ENCODE data around the gene RFNG. TPM values are rescaled to one million over a fixed set of nuclear protein-coding genes. Genes with fewer than 3 reads are reported as not detected.

RFNG gene
- total RNA-seq, 4 donors from 2014 or later: 33.2 to 92.0 (median 48.8) TPM

DNA sequence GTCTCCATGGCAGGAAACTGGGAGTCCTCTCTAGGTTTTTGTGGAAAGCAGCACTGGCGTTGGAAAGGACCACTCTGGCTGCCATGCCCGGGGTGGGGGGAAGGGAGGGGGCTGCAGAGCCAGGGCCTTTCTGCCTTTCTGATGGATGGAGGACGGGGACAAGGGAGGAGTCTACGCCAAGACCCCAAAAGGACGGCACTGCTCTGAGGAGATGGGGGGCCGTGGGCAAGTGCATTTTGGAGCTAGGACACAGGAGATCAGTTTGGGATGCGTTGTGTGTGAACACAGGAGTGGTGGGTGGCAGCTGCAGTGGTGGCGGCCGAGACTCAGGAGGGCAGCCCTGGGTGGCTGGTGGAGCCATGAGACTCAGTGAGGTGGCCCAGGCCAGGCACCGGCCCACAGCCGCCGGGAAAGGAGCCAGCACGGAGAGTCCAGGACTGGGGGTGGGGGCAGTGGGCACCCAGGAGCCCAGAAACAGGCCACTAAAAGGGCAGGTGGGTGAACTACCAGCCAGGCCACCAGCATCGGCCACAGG lies 31.0 kb downstream of the RFNG start:
- TF ChIP-seq, protein P1, sequence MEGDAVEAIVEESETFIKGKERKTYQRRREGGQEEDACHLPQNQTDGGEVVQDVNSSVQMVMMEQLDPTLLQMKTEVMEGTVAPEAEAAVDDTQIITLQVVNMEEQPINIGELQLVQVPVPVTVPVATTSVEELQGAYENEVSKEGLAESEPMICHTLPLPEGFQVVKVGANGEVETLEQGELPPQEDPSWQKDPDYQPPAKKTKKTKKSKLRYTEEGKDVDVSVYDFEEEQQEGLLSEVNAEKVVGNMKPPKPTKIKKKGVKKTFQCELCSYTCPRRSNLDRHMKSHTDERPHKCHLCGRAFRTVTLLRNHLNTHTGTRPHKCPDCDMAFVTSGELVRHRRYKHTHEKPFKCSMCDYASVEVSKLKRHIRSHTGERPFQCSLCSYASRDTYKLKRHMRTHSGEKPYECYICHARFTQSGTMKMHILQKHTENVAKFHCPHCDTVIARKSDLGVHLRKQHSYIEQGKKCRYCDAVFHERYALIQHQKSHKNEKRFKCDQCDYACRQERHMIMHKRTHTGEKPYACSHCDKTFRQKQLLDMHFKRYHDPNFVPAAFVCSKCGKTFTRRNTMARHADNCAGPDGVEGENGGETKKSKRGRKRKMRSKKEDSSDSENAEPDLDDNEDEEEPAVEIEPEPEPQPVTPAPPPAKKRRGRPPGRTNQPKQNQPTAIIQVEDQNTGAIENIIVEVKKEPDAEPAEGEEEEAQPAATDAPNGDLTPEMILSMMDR (IDR thresholded peaks at IDR 0.05): no peak
- Histone ChIP-seq H3K4me3 (no peak overlapping the region), H3K27ac (no peak overlapping the region), H3K9me3 (no peaks in the 10 kb centered on the region), H3K36me3 (no peaks in the 10 kb centered on the region), H3K4me1 (peaks cover 20 to 42% (median 34%) of the 10 kb centered on the region in 4 donors), H3K27me3 (no peaks in the 10 kb centered on the region)
- DNase-seq: no peak
- in situ Hi-C loops (cut with MboI; ENCODE audit: low pct_ligation_motif_present in 1 of 4, low pct_unique_long_range_greater_than_20kb in 1 of 4, low sequenced_read_pairs in 3 of 4) (no loop called here), intact Hi-C loops (cut with DNase I; ENCODE audit: low total_unique reads) (loop anchor here (2.0 kb wide), 1 partner anchor 62 kb away; no protein-coding TSS in a partner anchor)
- 75 to 87% methylated on average over 3 to 14 of the region's 14 CpGs for WGBS, 2 donors (ENCODE audit: low coverage in 1 of 2)

DNA sequence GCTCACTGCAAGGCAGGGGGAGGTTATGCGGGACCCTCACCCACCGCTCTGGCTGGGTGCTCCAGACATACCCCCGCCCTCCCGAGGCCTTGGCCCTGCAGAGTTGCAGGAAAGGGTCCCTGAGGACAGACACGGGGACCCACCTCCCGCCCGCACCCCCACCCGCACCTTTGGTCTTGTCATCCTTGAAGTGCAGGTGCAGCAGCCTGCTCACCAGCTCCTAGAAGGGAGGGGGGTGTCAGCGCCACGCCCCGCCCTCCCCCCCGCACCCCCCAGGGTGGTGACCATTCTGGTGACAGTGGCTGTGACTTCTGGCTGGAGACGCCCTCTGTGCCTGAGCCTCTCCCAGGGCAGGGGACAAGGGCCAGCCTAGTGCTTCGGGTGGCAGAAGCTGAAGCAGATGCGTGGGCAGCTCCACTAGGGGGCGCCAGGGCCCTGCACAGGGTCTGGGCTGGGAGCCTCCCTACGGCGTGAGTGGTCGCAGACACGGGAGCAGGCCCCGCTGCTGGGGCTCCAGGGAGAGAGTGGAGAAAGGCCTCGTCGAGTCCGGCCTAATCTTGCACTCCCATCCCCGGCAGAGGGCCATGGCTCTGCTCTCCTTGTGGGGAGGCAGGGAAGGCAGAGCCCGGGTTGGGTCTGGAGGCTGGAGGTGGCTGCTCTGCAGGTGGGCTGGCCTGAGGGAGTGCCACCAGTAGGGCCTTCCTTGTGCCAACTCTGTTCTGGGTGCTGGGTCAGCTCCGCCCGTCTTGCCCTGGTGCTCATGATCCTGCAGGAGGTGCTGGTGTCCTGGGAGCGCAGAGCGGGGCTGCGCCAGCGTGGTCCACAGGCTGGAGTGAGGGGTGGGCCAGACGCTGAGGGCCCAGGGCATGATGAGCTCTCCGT lies 31.7 kb downstream of the RFNG start:
- 67% methylated on average over 31 of the region's 34 CpGs; no CpG with 5 or more reads in 1 of the 2 donors for WGBS, 2 donors (ENCODE audit: low coverage in 1 of 2)
- Histone ChIP-seq H3K9me3 (no peaks in the 10 kb centered on the region), H3K27me3 (no peaks in the 10 kb centered on the region), H3K27ac (no peak overlapping the region), H3K4me1 (peaks cover 20 to 42% (median 34%) of the 10 kb centered on the region in 4 donors), H3K36me3 (no peaks in the 10 kb centered on the region), H3K4me3 (no peak overlapping the region)
- intact Hi-C loops (cut with DNase I; ENCODE audit: low total_unique reads): loop anchor here (2.0 kb wide), 1 partner anchor 61 kb away; no protein-coding TSS in a partner anchor
- no peak for TF ChIP-seq POLR2A (IDR thresholded peaks at IDR 0.05)
- TF ChIP-seq, protein P1 (IDR thresholded peaks at IDR 0.05): peak; percentile 62 to 77 (median 72)
- DNase-seq: peak; percentile 70
- in situ Hi-C loops (cut with MboI; ENCODE audit: low pct_ligation_motif_present in 1 of 4, low pct_unique_long_range_greater_than_20kb in 1 of 4, low sequenced_read_pairs in 3 of 4): no loop called here

DNA sequence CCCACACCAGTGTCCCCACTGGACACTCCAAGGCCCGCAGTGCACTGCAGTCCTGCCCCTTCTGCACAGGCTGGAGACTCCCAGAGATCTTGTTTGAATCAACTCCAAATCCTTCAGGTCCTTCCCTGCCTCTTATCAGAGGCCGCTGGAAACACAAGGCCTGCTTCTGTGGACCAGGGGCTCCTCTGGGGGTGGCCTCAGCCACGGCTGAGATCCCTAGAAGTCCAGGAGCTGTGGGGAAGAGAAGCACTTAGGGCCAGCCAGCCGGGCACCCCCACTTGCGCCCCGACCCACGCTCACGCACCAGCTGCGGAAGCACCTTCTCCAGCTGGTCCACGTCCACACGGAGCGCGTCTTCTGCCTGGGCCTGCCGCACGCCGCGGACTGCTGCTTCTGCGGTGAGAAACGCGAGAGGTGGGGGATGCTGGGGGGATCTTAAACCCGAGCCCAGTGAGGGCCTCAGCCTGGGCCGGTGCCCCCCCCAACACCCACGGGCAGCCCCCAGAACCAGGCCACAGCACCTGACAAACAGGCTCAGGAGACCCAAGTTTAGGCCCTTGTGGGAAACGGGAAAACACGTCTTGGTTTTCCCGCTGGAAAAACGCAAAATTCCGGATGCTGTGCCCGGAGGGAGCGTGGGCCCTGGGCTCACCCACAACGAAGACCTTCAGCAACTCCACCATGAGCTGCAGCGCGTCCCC lies 32.5 kb downstream of the RFNG start:
- in situ Hi-C loops (cut with MboI; ENCODE audit: low pct_ligation_motif_present in 1 of 4, low pct_unique_long_range_greater_than_20kb in 1 of 4, low sequenced_read_pairs in 3 of 4) (no loop called here), intact Hi-C loops (cut with DNase I; ENCODE audit: low total_unique reads) (no loop called here)
- Histone ChIP-seq H3K27ac (no peak overlapping the region), H3K36me3 (no peaks in the 10 kb centered on the region), H3K9me3 (no peaks in the 10 kb centered on the region), H3K4me1 (peaks cover 19 to 34% (median 31%) of the 10 kb centered on the region in 4 donors), H3K4me3 (no peak overlapping the region), H3K27me3 (no peaks in the 10 kb centered on the region)
- DNase-seq: no peak
- TF ChIP-seq, protein P1 (IDR thresholded peaks at IDR 0.05): no peak
- TF ChIP-seq EP300 (IDR thresholded peaks at IDR 0.05; ENCODE audit: low read depth): no peak
- 91% methylated on average over 33 of the region's 33 CpGs; no CpG with 5 or more reads in 1 of the 2 donors for WGBS, 2 donors (ENCODE audit: low coverage in 1 of 2)

DNA sequence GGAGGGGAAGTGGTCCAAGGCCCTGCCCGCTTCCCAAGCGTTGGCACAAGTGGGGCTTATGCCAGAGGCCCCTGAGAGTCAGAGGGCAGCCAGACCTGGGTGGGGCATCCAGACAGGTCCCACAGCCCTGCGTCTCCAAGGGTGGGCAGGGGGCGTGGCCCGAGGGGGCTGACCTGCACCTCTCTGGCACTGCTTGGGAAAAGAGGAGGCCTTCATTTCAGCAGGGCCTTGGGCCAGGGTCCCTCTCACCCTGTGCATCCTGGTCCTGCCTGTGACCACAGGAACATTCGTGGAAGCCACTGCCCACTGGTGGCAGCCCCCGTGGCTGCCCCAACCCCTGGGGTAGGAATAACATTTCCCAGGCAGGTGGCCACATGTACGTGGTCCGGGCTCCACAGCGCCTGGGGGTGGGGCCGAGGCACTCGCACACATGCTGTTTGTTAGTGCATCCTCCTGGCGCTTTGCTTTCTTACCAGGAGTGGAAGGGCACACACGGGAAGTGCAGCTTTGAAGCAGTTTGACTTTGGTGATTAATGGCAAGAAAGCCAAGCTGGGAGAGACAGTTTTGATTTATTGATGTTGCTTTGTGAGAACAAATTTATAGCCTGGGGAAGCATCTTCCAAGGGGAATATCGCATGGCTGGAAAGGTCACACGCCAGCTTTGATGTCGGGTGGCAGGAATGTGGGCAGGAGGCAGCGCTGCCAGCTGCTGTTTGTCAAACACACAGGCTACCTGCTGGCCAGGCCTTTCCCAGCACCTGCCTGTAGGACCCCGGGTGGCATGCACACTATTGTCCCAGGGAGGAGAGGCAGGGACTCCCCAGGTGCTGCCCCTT lies 33.2 kb downstream of the RFNG start:
- Histone ChIP-seq H3K27me3 (no peaks in the 10 kb centered on the region), H3K27ac (no peak overlapping the region), H3K36me3 (no peaks in the 10 kb centered on the region), H3K9me3 (no peaks in the 10 kb centered on the region), H3K4me1 (peaks cover 13 to 28% (median 24%) of the 10 kb centered on the region in 4 donors), H3K4me3 (no peak overlapping the region)
- in situ Hi-C loops (cut with MboI; ENCODE audit: low pct_ligation_motif_present in 1 of 4, low pct_unique_long_range_greater_than_20kb in 1 of 4, low sequenced_read_pairs in 3 of 4): no loop called here
- DNase-seq: no peak
- intact Hi-C loops (cut with DNase I; ENCODE audit: low total_unique reads): no loop called here
- 33 to 77% methylated on average over 1 to 19 of the region's 19 CpGs for WGBS, 2 donors (ENCODE audit: low coverage in 1 of 2)
- no peak for TF ChIP-seq POLR2A (IDR thresholded peaks at IDR 0.05)
- TF ChIP-seq, protein P1 (IDR thresholded peaks at IDR 0.05): no peak
- no peak for TF ChIP-seq EP300 (IDR thresholded peaks at IDR 0.05; ENCODE audit: low read depth)
- no peak for TF ChIP-seq POLR2AphosphoS5 (IDR thresholded peaks at IDR 0.05)

Measured in transverse colon (tissue), 4 donors.